Caco-2 (cell line): ENCODE data around the gene NARS2. TPM values are rescaled to one million over a fixed set of nuclear protein-coding genes. Genes with fewer than 3 reads are reported as not detected.

Source experiments
- BruUV-seq: library from RNA; stranded (reverse); fragments of 400-500 nt; replicated peaks from 2 replicates; lab custom pipeline; 2021; lab: Mats Ljungman, UMichigan
- CTCF ChIA-PET: fragments of 300-600 bp; sonication (Branson Sonifier 250); formaldehyde crosslinking; loops from one replicate; lab custom pipeline; 2022; ENCODE audit warnings: antibody characterized with exemption; lab: Charles Lee
- POLR2A ChIA-PET: fragments of 300-600 bp; sonication (Branson Sonifier 250); formaldehyde crosslinking; loops from one replicate; lab custom pipeline; 2022; ENCODE audit warnings: antibody characterized with exemption; lab: Charles Lee
- DNase-seq, 2 experiments: peaks; one replicate each; pipeline versions ENCODE4 v3.0.0 to v3.0.0-alpha.2; 2020 to 2022
- H3K27me3 ChIP-seq: replicated peaks from 2 replicates; pipeline ENCODE4 v1.6.0; 2011; ENCODE audit warnings: low read length; ENCODE audit not compliant: control insufficient read depth, insufficient read depth
- H3K36me3 ChIP-seq: 2 replicates; pipeline ENCODE4 v1.5.1; 2011; ENCODE audit warnings: low read length; ENCODE audit not compliant: control insufficient read depth, insufficient read depth
- H3K4me1 ChIP-seq: fragments of 250-450 bp; sonication (Bioruptor Pico); 2 replicates; pipeline ENCODE4 v1.5.1; 2020; ENCODE audit warnings: mild to moderate bottlenecking
- H3K4me3 ChIP-seq: 2 replicates; pipeline ENCODE4 v1.5.1; 2011; ENCODE audit warnings: low read depth, mild to moderate bottlenecking, control low read depth, low read length
- H3K9me3 ChIP-seq: fragments of 250-450 bp; sonication (Bioruptor Pico); 2 replicates; pipeline ENCODE4 v1.5.1; 2020; ENCODE audit warnings: mild to moderate bottlenecking, moderate library complexity
- H3K27ac Mint-ChIP-seq: one replicate; pipeline ENCODE4 v1.8.0; 2022; ENCODE audit warnings: mixed read lengths; ENCODE audit not compliant: unreplicated experiment
- H3K27me3 Mint-ChIP-seq: one replicate; pipeline ENCODE4 v1.8.0; 2022; ENCODE audit warnings: mixed read lengths; ENCODE audit not compliant: insufficient read depth, unreplicated experiment
- H3K36me3 Mint-ChIP-seq: one replicate; pipeline ENCODE4 v1.8.0; 2022; ENCODE audit warnings: mild to moderate bottlenecking, mixed read lengths; ENCODE audit not compliant: insufficient read depth, unreplicated experiment
- H3K4me1 Mint-ChIP-seq: one replicate; pipeline ENCODE4 v1.8.0; 2022; ENCODE audit warnings: low read depth, mixed read lengths; ENCODE audit not compliant: unreplicated experiment
- H3K4me3 Mint-ChIP-seq: one replicate; pipeline ENCODE4 v1.8.0; 2022; ENCODE audit warnings: mild to moderate bottlenecking, moderate library complexity, mixed read lengths; ENCODE audit not compliant: unreplicated experiment
- H3K9me3 Mint-ChIP-seq: one replicate; pipeline ENCODE4 v1.8.0; 2022; ENCODE audit warnings: mixed read lengths; ENCODE audit not compliant: unreplicated experiment
- intact Hi-C: fragments of 100-400 bp; cut with micrococcal nuclease; formaldehyde crosslinking; loops from one replicate; pipeline ENCODE4 v1.10.0; 2022; ENCODE audit not compliant: unreplicated experiment
- total RNA-seq: library from RNA; stranded (reverse); gene quantifications from 2 replicates; pipeline ENCODE4 v1.2.3, GENCODE V29; 2022
- TF ChIP-seq, protein P1 (sequence below), 2 experiments: fragments of 200-600 bp in 1 of 2; IDR thresholded peaks; 1 replicate in 1 of 2; 2 replicates in 1 of 2; pipeline versions ENCODE4 v1.5.1 to v1.8.0; 2011 to 2022; ENCODE audit warnings: antibody characterized with exemption in 1 of 2, control low read depth in 1 of 2, inconsistent platforms in 1 of 2, low read depth in 1 of 2, low read length in 1 of 2, mild to moderate bottlenecking in 1 of 2, moderate library complexity in 1 of 2; ENCODE audit not compliant: insufficient read depth in 1 of 2, severe bottlenecking in 1 of 2, unreplicated experiment in 1 of 2

Gene NARS2
- total RNA-seq, 1 experiment from 2014 or later: 49.3 TPM

DNA sequence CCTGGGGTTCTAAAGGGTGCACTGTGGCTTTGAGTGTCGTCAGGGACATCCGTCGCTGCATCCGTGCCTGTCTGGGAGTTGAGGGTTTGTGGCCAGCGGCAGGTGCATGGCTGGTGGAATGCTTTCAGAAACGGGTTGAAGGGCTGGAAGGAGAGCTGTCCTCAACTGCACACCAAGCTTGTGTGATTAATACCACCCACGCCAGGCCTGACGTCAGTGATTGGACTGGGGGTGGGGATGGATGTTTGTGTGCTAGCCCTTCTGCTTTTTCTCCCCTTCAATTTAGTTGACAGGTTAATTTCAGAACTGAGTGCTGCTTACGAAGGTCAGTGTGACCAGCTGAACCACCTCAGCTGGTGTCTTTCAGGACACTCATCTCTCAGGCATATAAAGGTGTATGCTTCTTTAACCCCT is 153.9 kb downstream of the NARS2 start:
- Mint-ChIP-seq H3K36me3 (peaks cover 28% of the 10 kb centered on the region), H3K9me3 (no peaks in the 10 kb centered on the region), H3K4me1 (peaks cover 30% of the 10 kb centered on the region), H3K4me3 (no peak overlapping the region), H3K27me3 (no peaks in the 10 kb centered on the region), H3K27ac (no peak overlapping the region)
- DNase-seq: no peak
- ChIA-PET POLR2A (no interaction called here), CTCF (interaction anchor here (1.0 kb wide), 2 partner anchors 144 to 193 kb away, joined by 3 to 4 read pairs; no protein-coding TSS in a partner anchor)
- Histone ChIP-seq H3K27me3 (no peaks in the 10 kb centered on the region), H3K36me3 (no peaks in the 10 kb centered on the region), H3K4me3 (no peak overlapping the region), H3K9me3 (no peaks in the 10 kb centered on the region), H3K4me1 (peaks cover 24% of the 10 kb centered on the region)
- intact Hi-C loops: no loop called here
- BruUV-seq: no TSS peak
- TF ChIP-seq, protein P1, sequence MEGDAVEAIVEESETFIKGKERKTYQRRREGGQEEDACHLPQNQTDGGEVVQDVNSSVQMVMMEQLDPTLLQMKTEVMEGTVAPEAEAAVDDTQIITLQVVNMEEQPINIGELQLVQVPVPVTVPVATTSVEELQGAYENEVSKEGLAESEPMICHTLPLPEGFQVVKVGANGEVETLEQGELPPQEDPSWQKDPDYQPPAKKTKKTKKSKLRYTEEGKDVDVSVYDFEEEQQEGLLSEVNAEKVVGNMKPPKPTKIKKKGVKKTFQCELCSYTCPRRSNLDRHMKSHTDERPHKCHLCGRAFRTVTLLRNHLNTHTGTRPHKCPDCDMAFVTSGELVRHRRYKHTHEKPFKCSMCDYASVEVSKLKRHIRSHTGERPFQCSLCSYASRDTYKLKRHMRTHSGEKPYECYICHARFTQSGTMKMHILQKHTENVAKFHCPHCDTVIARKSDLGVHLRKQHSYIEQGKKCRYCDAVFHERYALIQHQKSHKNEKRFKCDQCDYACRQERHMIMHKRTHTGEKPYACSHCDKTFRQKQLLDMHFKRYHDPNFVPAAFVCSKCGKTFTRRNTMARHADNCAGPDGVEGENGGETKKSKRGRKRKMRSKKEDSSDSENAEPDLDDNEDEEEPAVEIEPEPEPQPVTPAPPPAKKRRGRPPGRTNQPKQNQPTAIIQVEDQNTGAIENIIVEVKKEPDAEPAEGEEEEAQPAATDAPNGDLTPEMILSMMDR (IDR thresholded peaks at IDR 0.05; ENCODE audit: insufficient read depth in 1 of 2, low read depth in 1 of 2, low read length in 1 of 2, severe bottlenecking in 1 of 2, unreplicated experiment in 1 of 2): no peak

DNA sequence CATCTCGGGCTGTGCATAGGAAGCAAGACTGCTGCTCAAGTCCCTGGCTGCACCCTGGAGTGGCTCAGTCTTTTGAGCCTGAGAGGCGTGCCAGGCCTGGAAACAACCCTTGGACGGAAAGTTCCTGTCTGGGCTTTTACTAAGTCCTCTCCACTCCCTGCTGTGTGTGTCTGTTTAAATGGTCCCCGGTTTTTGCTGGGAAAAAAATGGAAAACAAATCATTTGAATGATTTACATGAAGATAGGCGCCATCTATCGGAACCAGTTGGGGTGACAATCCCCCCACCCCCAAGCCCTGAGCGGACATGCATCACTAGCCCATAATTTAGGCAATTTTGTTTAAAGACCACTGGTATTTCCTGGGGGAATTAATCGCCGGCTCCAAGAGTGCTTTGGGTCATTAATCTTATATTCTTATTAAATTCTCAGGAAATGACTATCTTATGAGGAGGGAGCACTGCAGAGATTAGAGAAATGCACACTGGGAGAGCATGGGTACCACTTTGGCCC is 154.4 kb downstream of the NARS2 start:
- H3K4me1 Mint-ChIP-seq: peaks cover 34% of the 10 kb centered on the region
- Histone ChIP-seq H3K4me1 (peaks cover 28% of the 10 kb centered on the region), H3K9me3 (no peaks in the 10 kb centered on the region), H3K27me3 (no peaks in the 10 kb centered on the region), H3K36me3 (no peaks in the 10 kb centered on the region), H3K4me3 (no peak overlapping the region)
- H3K27me3 Mint-ChIP-seq: no peaks in the 10 kb centered on the region
- H3K4me3 Mint-ChIP-seq: peak overlapping the region; percentile 27
- no TSS peak for BruUV-seq
- H3K36me3 Mint-ChIP-seq: peaks cover 28% of the 10 kb centered on the region
- DNase-seq: peak; percentile 75 to 76
- ChIA-PET POLR2A (no interaction called here), CTCF (interaction anchor here (1.0 kb wide), 2 partner anchors 144 to 192 kb away, joined by 3 to 4 read pairs; no protein-coding TSS in a partner anchor)
- no peak overlapping the region for H3K27ac Mint-ChIP-seq
- no peaks in the 10 kb centered on the region for H3K9me3 Mint-ChIP-seq
- TF ChIP-seq, protein P1 (IDR thresholded peaks at IDR 0.05; ENCODE audit: insufficient read depth in 1 of 2, low read depth in 1 of 2, low read length in 1 of 2, severe bottlenecking in 1 of 2, unreplicated experiment in 1 of 2): peak; percentile 82 to 87
- intact Hi-C loops: no loop called here

- Histone ChIP-seq H3K4me3 (no peak overlapping the region), H3K4me1 (peaks cover 26% of the 10 kb centered on the region), H3K27me3 (no peaks in the 10 kb centered on the region), H3K36me3 (no peaks in the 10 kb centered on the region), H3K9me3 (no peaks in the 10 kb centered on the region)
- BruUV-seq: no TSS peak
- Mint-ChIP-seq H3K4me1 (peaks cover 28% of the 10 kb centered on the region), H3K4me3 (peak overlapping the region; percentile 76), H3K9me3 (no peaks in the 10 kb centered on the region), H3K27ac (no peak overlapping the region), H3K36me3 (peaks cover 28% of the 10 kb centered on the region), H3K27me3 (no peaks in the 10 kb centered on the region)
- intact Hi-C loops: no loop called here
- CTCF ChIA-PET: interaction anchor here (0.6 to 3.9 kb wide), 4 partner anchors 38 to 191 kb away, joined by 3 to 48 read pairs (median 30); no protein-coding TSS in a partner anchor
- DNase-seq: no peak
- POLR2A ChIA-PET: interaction anchor here (0.7 to 1.6 kb wide), 2 partner anchors 156 to 280 kb away, joined by 3 to 4 read pairs; partner anchors contain the start of genes ALG8 and NARS2
- TF ChIP-seq, protein P1 (IDR thresholded peaks at IDR 0.05; ENCODE audit: insufficient read depth in 1 of 2, low read depth in 1 of 2, low read length in 1 of 2, severe bottlenecking in 1 of 2, unreplicated experiment in 1 of 2): no peak
Observed at GRCh38 chr11:78419327-78419726, 155.3 kb downstream of the NARS2 start.
